Right atrium auricular region (tissue), 2 donors: ENCODE measurements around the gene NOC4L. TPM values are rescaled to one million over a fixed set of nuclear protein-coding genes. Genes with fewer than 3 reads are reported as not detected.
"Not testable (repeated sequence)": the region's sequence is repeated elsewhere in the genome, so short reads cannot be mapped to it uniquely, and the experiment has no call there.

Experiments used
- DNase-seq: peaks from one replicate; pipeline ENCODE4 v3.0.0-alpha.2; 2019; ENCODE audit warnings: low spot score
- H3K27ac ChIP-seq, 2 donors: fragments of 200-600 bp; sonication (generic); 1 replicate in 1 of 2; 2 replicates in 1 of 2; pipeline ENCODE4 v1.5.1; 2016 to 2019
- H3K27me3 ChIP-seq, 2 donors: fragments of 200-600 bp; sonication (generic); one replicate each; pipeline versions ENCODE4 v1.5.1 to v1.6.0; 2017 to 2019
- H3K36me3 ChIP-seq: fragments of 200-600 bp; sonication (generic); one replicate; pipeline ENCODE4 v1.5.1; 2016
- H3K4me1 ChIP-seq, 2 donors: fragments of 200-600 bp; sonication (generic); one replicate each; pipeline versions ENCODE4 v1.5.1 to v1.6.0; 2017 to 2019
- H3K4me3 ChIP-seq, 2 donors: fragments of 200-600 bp; sonication (generic); 1 replicate in 1 of 2; 2 replicates in 1 of 2; pipeline ENCODE4 v1.5.1; 2017 to 2019; ENCODE audit warnings: mild to moderate bottlenecking in 1 of 2, moderate library complexity in 1 of 2
- H3K9me3 ChIP-seq, 2 donors: fragments of 200-600 bp; sonication (generic); one replicate each; pipeline ENCODE4 v1.5.1; 2019
- total RNA-seq, 2 donors: library from RNA; depleted of rRNA; stranded (reverse); fragments of >200 nt; gene quantifications; one replicate each; pipeline ENCODE4 v1.1.0, GENCODE V29; 2016
- TF ChIP-seq, protein P1 (sequence below), 2 donors: fragments of 200-600 bp; sonication (generic); IDR thresholded peaks; one replicate each; pipeline ENCODE4 v1.5.1; 2019; ENCODE audit warnings: antibody characterized with exemption in 2 of 2

NOC4L gene
- total RNA-seq, 2 donors from 2014 or later, result 6.9 to 9.9 TPM

DNA sequence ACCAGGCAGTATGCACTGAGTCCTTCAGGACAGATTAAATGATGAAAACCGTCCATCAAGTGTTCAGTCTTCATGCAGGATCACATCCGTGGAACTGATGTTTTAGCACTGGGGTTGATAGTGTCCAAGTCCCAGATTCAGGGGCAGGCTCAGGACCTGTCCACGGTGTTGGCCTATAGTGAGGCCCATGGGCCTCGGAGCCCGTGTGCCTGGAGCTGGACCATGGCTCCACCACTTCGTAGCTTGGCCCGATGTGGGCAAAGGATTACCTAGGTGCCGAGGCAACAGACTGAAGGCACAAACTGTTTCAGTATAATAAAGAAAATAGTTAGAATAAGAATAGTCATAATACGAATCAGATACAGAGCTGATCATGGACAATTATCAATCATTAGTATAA, 42.0 kb upstream of the NOC4L start:
- H3K4me1 ChIP-seq, result no peaks in the 10 kb centered on the region
- peaks cover 17% of the 10 kb centered on the region for H3K36me3 ChIP-seq
- TF ChIP-seq, protein P1, sequence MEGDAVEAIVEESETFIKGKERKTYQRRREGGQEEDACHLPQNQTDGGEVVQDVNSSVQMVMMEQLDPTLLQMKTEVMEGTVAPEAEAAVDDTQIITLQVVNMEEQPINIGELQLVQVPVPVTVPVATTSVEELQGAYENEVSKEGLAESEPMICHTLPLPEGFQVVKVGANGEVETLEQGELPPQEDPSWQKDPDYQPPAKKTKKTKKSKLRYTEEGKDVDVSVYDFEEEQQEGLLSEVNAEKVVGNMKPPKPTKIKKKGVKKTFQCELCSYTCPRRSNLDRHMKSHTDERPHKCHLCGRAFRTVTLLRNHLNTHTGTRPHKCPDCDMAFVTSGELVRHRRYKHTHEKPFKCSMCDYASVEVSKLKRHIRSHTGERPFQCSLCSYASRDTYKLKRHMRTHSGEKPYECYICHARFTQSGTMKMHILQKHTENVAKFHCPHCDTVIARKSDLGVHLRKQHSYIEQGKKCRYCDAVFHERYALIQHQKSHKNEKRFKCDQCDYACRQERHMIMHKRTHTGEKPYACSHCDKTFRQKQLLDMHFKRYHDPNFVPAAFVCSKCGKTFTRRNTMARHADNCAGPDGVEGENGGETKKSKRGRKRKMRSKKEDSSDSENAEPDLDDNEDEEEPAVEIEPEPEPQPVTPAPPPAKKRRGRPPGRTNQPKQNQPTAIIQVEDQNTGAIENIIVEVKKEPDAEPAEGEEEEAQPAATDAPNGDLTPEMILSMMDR (IDR thresholded peaks at IDR 0.05), result no peak
- DNase-seq, result no peak
- no peaks in the 10 kb centered on the region for H3K9me3 ChIP-seq
- H3K27ac ChIP-seq, result no peak overlapping the region
- no peaks in the 10 kb centered on the region for H3K27me3 ChIP-seq
- H3K4me3 ChIP-seq, result no peak overlapping the region

DNA sequence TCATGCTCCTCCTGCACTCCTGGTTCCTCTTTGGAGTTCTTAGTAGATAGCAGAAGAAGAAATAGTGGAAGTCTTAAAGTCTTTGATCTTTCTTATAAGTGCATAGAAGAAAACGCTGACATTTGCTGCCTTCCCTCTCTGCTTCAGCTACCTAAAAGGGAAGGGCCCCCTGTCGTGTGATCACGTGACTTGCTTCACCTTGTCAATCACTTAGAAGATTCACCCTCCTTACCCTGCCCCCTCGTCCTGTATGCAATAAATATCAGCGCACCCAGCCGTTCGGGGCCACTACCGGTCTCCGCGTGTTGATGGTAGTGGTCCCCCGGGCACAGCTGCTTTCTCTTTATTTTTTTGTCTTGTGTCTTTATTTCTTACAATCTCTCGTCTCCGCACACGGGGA, 41.2 kb upstream of the NOC4L start:
- not testable (repeated sequence) for DNase-seq, H3K27ac ChIP-seq, H3K4me3 ChIP-seq, H3K4me1 ChIP-seq, H3K9me3 ChIP-seq, H3K27me3 ChIP-seq
- H3K36me3 ChIP-seq, result peaks cover 17% of the 10 kb centered on the region

DNA sequence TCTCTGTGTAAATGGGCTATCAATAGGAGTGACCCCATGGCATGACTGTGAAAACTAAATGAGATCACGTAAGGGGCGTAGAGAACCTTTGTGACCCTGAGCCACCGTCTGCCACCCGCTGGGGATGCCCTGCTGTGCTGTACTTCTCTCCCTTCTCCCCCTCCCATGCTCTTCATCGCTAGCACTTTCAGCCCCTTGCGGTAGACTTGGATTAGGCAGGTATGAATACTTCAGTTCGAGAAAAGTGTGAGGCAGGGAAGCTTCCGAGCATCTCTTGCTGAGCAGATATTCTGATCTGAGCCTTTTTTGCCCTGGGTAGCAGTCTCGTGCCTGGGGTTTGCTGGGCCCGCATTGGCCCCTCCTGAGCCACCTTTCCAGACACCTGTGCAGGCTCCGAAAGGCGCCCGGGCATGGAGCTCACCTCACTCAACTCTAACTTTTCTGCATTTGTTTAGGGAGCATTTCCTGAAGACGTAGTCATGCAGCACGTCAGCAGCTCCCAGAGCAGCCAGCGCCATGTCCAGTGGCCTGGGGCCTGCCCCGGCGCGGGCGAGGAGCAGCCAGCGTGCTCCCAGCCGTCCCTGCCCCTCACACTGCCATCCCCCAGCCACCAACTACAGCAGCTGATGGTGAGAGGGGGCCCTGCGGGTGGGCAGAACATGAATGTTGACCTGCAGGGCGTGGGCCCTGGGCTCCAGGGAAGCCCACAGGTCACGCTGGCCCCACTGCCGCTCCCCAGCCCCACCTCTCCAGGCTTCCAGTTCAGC, 40.5 kb upstream of the NOC4L start:
- H3K4me1 ChIP-seq, result no peaks in the 10 kb centered on the region
- no peak overlapping the region for H3K27ac ChIP-seq
- no peak overlapping the region for H3K4me3 ChIP-seq
- no peaks in the 10 kb centered on the region for H3K9me3 ChIP-seq
- TF ChIP-seq, protein P1 (IDR thresholded peaks at IDR 0.05), result no peak
- no peaks in the 10 kb centered on the region for H3K27me3 ChIP-seq
- H3K36me3 ChIP-seq, result peaks cover 17% of the 10 kb centered on the region
- no peak for DNase-seq

DNA sequence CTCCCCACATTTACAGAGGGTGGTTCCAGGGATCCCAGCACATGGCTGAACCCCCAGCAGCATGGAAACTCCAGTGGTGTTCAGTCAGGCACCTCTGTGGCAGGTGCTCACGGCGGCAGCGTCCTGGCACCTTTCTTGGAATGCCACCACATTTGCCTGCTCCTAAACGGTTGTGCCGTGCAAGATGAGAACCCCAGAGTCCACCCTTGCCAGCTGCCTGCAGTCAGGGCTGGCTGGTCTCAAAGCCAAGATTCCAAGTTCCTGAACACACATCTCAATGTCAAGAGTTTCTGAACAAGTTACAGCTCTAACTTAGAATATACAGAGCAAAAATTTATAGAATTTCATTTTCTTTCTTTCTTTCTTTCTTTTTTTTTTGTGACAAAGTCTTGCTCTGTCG, 38.8 kb upstream of the NOC4L start:
- TF ChIP-seq, protein P1 (IDR thresholded peaks at IDR 0.05), result no peak
- no peak for DNase-seq
- Histone ChIP-seq H3K4me1 (no peaks in the 10 kb centered on the region), H3K9me3 (no peaks in the 10 kb centered on the region), H3K27ac (no peak overlapping the region), H3K36me3 (peaks cover 21% of the 10 kb centered on the region), H3K4me3 (no peak overlapping the region), H3K27me3 (no peaks in the 10 kb centered on the region)

DNA sequence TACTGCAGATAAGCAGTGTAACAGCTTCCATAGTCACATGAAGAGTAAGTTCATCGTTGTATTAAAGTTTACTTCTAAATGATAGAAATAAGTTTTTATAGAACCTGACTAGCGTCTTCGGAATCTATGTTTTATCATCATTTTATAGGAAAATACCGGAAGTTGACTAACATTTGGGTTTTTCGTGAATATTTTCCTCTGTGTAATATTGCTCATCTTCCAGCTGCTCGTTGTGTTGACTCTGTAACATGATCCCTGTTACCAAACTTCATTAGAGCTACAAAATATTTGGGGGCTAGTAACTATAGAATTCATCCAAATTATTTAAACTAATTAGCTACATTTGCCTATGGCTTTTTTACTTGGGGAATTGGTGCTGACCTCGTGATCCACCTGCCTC, 37.3 kb upstream of the NOC4L start:
- Histone ChIP-seq H3K27ac (no peak overlapping the region), H3K36me3 (peaks cover 30% of the 10 kb centered on the region)

DNA sequence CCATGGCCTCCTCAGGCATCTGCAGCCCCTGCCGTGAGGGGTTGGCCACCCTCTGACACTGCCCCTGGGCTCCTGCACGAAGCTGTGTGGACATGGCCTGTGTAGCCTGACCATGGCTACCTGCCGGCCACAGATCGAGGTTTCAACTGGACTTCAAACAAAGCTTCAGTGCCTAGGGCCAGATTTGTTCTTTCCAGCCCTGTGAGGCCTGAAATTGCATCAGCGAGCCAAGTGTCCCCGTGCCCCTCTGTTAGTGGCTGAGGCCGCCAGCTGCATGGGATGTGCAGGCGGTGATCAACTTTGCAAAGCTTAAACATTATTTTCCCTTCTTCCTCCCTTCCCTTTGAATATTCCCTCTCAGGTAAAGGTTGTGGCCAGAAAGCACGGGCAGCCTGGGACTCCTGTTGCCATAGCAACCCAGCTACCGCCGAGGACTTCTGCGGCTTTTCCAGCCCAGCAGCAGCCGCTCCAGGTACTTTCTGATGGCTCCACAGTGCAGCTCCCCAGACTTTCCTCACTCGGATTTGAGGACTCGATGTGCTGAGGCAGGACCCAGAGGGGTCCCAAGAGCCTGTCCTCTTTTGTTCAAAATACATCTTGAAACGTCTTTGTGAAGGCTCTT, 35.9 kb upstream of the NOC4L start:
- Histone ChIP-seq H3K9me3 (no peaks in the 10 kb centered on the region), H3K4me1 (no peaks in the 10 kb centered on the region), H3K36me3 (peaks cover 35% of the 10 kb centered on the region), H3K27ac (no peak overlapping the region), H3K4me3 (no peak overlapping the region), H3K27me3 (no peaks in the 10 kb centered on the region)
- DNase-seq, result peak; percentile 48
- TF ChIP-seq, protein P1 (IDR thresholded peaks at IDR 0.05), result no peak

More for the DNA sequence above, 37.3 kb upstream of the NOC4L start:
- H3K27me3 ChIP-seq, result no peaks in the 10 kb centered on the region
- TF ChIP-seq, protein P1 (IDR thresholded peaks at IDR 0.05), result no peak
- H3K4me3 ChIP-seq, result no peak overlapping the region
- H3K4me1 ChIP-seq, result no peaks in the 10 kb centered on the region
- DNase-seq, result no peak
- H3K9me3 ChIP-seq, result no peaks in the 10 kb centered on the region
